ENCODE data around the gene KLHDC4.
"Not testable (repeated sequence)": the region's sequence is repeated elsewhere in the genome, so short reads cannot be mapped to it uniquely, and the experiment has no call there.

The KLHDC4 gene

DNA sequence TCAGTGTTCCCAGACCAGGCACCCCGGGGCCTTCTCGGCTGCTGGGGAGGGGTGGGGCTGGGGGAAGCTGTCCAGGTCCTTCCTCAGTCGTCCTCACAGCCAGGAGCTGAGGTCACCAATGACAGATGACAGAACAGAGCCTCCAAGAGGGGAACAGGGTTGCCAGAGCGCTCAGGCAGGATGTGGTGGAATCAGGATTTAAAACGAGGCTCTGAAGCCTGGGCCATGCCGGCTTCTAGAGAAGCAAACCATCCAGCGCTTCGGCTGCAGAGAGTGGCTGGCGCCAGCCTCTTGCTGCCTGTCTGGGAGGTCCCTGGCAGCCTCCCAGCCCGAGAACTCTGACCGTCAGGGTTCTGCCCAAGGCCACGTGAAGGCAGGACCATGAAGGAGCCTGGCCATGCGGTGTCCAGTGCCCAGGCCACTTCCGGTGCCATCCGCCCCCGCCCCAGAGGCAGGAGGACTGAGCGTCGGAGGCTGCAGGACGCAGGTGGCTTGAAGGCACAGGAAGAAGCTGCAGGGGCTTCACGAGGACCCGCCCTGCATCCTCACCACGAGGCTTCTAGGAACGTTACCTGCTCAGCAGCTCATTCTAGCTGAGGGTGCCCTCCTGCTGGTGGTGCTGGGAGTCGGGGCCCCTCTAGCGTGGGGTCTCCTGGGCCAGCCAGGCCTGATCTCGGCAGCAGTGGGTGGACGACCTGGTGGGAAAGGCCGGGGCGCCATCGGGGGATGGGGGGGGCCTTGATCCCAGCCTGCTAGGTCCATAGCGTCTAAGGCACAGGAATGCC is 78.5 kb downstream of the KLHDC4 start:
- Mint-ChIP-seq H3K4me3 (no peak overlapping the region), H3K27me3 (no peaks in the 10 kb centered on the region), H3K9me3 (no peaks in the 10 kb centered on the region), H3K4me1 (peaks cover 5% of the 10 kb centered on the region), H3K27ac (ENCODE audit: low read depth) (no peak overlapping the region), H3K36me3 (ENCODE audit: insufficient read depth) (peaks cover 15% of the 10 kb centered on the region)
- ATAC-seq (replicated peaks; ENCODE audit: extremely low read depth, poor library complexity, severe bottlenecking): no peak
- no peak for DNase-seq (ENCODE audit: low spot score in 2 of 2)

GRCh38 chr16:87686697-87687096 is 79.1 kb downstream of the KLHDC4 start:
- Mint-ChIP-seq H3K27ac (ENCODE audit: low read depth) (no peak overlapping the region), H3K4me1 (peaks cover 5% of the 10 kb centered on the region), H3K4me3 (no peak overlapping the region), H3K27me3 (no peaks in the 10 kb centered on the region), H3K9me3 (no peaks in the 10 kb centered on the region), H3K36me3 (ENCODE audit: insufficient read depth) (peaks cover 15% of the 10 kb centered on the region)
- ATAC-seq (replicated peaks; ENCODE audit: extremely low read depth, poor library complexity, severe bottlenecking): no peak
- DNase-seq (ENCODE audit: low spot score in 2 of 2): no peak

- H3K4me3 Mint-ChIP-seq: no peak overlapping the region
- ATAC-seq (replicated peaks; ENCODE audit: extremely low read depth, poor library complexity, severe bottlenecking): no peak
- peaks cover 5% of the 10 kb centered on the region for H3K27me3 Mint-ChIP-seq
- H3K9me3 Mint-ChIP-seq: no peaks in the 10 kb centered on the region
- no peak for DNase-seq (ENCODE audit: low spot score in 2 of 2)
- peaks cover 7% of the 10 kb centered on the region for H3K4me1 Mint-ChIP-seq
- H3K27ac Mint-ChIP-seq (ENCODE audit: low read depth): no peak overlapping the region
- H3K36me3 Mint-ChIP-seq (ENCODE audit: insufficient read depth): peaks cover 10% of the 10 kb centered on the region
Observed at GRCh38 chr16:87685766-87686165, 80.0 kb downstream of the KLHDC4 start.

DNA sequence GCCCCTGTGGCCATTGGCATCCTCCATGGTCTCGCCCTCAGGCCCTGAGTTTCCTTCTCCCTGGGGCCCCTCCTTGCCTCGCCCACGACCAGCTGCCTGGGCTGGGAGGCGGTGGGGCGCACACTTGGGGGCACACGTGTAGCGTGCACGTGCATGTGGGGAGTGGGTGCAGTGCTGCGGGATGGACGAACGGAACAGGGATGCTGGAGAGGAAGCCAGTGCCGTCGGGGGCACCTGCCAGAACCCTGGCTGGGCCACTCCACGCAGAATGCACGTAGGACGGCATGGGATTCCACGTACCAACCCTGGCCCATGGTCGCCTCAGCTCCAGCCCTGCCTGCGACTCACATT is 80.4 kb downstream of the KLHDC4 start:
- H3K27me3 Mint-ChIP-seq: peaks cover 8% of the 10 kb centered on the region
- no peak for ATAC-seq (replicated peaks; ENCODE audit: extremely low read depth, poor library complexity, severe bottlenecking)
- no peak overlapping the region for H3K27ac Mint-ChIP-seq (ENCODE audit: low read depth)
- DNase-seq (ENCODE audit: low spot score in 2 of 2): no peak
- no peak overlapping the region for H3K4me3 Mint-ChIP-seq
- no peaks in the 10 kb centered on the region for H3K9me3 Mint-ChIP-seq
- peaks cover 10% of the 10 kb centered on the region for H3K36me3 Mint-ChIP-seq (ENCODE audit: insufficient read depth)
- H3K4me1 Mint-ChIP-seq: peaks cover 11% of the 10 kb centered on the region

DNA sequence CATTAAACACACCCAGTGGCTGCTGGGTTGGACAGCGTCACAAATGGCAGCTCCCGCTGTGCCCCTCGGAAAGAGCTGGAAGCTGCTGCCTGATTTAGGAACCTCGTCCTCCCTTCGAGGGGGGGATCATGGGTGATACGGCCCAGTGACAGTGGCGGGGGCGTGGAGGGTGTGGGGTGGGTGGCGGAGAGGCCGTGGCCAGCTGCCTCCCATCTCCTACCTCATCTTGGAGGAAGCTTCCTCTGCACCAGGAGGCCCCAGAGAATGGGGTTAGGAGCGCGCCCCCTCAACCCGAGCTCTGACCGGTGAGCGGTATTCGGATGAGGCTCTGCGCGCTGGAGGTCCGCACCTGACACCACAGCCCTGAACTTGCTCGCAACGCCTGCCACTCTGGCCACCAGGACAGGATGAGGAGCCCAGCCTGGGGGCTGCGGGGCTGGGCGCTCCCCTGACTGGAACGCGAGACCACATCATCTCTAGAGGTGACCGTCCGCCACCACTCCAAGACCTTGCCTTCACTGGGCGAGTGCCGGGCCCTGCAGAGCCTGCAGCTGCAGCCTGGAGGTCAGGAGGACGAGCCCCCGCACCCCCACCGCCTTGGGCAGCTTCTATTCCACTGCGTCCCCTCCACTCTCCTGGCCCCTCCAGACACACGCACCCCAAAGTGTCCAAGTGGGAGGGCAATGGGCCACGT is 80.9 kb downstream of the KLHDC4 start:
- no peak for DNase-seq (ENCODE audit: low spot score in 2 of 2)
- Mint-ChIP-seq H3K27ac (ENCODE audit: low read depth) (no peak overlapping the region), H3K4me3 (no peak overlapping the region), H3K9me3 (no peaks in the 10 kb centered on the region), H3K4me1 (peaks cover 13% of the 10 kb centered on the region), H3K27me3 (peaks cover 9% of the 10 kb centered on the region), H3K36me3 (ENCODE audit: insufficient read depth) (peaks cover 10% of the 10 kb centered on the region)
- ATAC-seq (replicated peaks; ENCODE audit: extremely low read depth, poor library complexity, severe bottlenecking): no peak

DNA sequence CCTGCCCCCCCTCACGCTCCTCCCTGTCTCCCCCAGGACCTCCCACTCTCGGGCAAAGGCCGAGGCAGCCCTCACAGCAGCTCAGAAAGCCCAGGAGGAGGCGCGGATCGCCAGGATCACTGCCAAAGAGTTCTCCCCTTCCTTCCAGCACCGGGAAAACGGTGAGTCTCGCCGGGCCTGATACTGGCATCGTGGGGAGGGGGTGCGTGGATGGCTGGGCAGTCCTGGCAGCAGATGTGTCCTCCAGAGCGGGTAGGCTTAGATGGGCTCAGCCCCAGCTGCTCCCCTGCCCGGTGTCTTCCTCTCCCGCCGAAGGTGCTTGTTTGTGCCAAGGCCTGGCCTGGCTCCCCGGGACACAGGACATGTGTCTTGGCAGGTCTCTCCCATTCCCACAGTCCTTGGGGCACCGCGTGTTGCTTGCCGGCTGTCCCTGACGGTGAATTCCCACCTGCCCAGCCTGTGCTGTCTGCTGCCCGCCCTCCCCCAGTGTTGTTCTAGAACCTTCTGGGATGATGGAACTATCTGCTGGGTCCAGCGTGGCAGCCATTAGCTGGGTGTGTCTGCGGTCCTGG is 81.6 kb downstream of the KLHDC4 start:
- Mint-ChIP-seq H3K4me1 (peaks cover 13% of the 10 kb centered on the region), H3K27me3 (peaks cover 9% of the 10 kb centered on the region), H3K36me3 (ENCODE audit: insufficient read depth) (peaks cover 8% of the 10 kb centered on the region), H3K9me3 (no peaks in the 10 kb centered on the region), H3K27ac (ENCODE audit: low read depth) (no peak overlapping the region), H3K4me3 (no peak overlapping the region)
- DNase-seq (ENCODE audit: low spot score in 2 of 2) (no peak), ATAC-seq (replicated peaks; ENCODE audit: extremely low read depth, poor library complexity, severe bottlenecking) (no peak)

GRCh38 chr16:87682852-87683399 is 82.9 kb downstream of the KLHDC4 start:
- H3K4me1 Mint-ChIP-seq: peaks cover 13% of the 10 kb centered on the region
- DNase-seq (ENCODE audit: low spot score in 2 of 2): no peak

DNA sequence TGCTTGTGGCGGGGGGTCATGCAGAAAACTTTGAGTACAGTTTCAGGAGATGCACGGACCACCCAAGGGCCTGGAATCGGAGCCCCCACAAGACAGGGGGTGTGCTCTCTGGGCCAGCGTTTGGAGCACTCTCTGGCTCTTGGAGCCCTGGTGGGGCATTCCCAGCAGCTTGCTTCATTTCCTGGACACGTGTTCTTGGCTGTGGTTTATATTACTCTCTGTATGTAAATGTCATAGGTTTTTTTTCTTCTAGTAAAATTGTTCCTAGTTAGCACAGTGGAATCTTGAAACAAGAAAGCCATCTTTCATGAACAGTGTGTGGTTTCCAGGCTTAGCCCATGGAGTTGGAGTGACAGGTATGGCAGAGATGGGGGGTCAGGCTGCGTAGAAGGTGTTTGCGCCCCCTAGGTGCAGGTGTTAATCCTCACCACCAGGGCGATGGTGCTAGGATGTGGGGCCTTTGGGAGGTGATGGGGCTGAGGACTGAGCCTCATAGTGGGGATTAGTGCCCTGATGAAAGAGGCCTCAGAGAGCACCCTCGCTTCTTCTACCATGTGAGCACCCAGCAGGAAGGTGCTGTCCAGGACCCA is 83.7 kb downstream of the KLHDC4 start:
- H3K27ac Mint-ChIP-seq (ENCODE audit: low read depth): no peak overlapping the region
- H3K36me3 Mint-ChIP-seq (ENCODE audit: insufficient read depth): peaks cover 5% of the 10 kb centered on the region
- DNase-seq (ENCODE audit: low spot score in 2 of 2) (no peak), ATAC-seq (replicated peaks; ENCODE audit: extremely low read depth, poor library complexity, severe bottlenecking) (no peak)
- H3K4me1 Mint-ChIP-seq: peaks cover 12% of the 10 kb centered on the region
- H3K9me3 Mint-ChIP-seq: no peaks in the 10 kb centered on the region
- H3K27me3 Mint-ChIP-seq: peaks cover 9% of the 10 kb centered on the region
- no peak overlapping the region for H3K4me3 Mint-ChIP-seq

More at GRCh38 chr16:87682852-87683399, 82.9 kb downstream of the KLHDC4 start:
- H3K9me3 Mint-ChIP-seq: no peaks in the 10 kb centered on the region
- ATAC-seq (replicated peaks; ENCODE audit: extremely low read depth, poor library complexity, severe bottlenecking): no peak
- H3K27ac Mint-ChIP-seq (ENCODE audit: low read depth): no peak overlapping the region
- no peak overlapping the region for H3K4me3 Mint-ChIP-seq
- peaks cover 9% of the 10 kb centered on the region for H3K27me3 Mint-ChIP-seq
- H3K36me3 Mint-ChIP-seq (ENCODE audit: insufficient read depth): peaks cover 8% of the 10 kb centered on the region

- H3K27me3 Mint-ChIP-seq; H3K27ac Mint-ChIP-seq (ENCODE audit: low read depth); DNase-seq (ENCODE audit: low spot score in 2 of 2); H3K9me3 Mint-ChIP-seq; ATAC-seq (replicated peaks; ENCODE audit: extremely low read depth, poor library complexity, severe bottlenecking); H3K4me1 Mint-ChIP-seq; H3K36me3 Mint-ChIP-seq (ENCODE audit: insufficient read depth); H3K4me3 Mint-ChIP-seq: not testable (repeated sequence)
Observed at GRCh38 chr16:87681051-87681602, 84.7 kb downstream of the KLHDC4 start.

- no peak for ATAC-seq (replicated peaks; ENCODE audit: extremely low read depth, poor library complexity, severe bottlenecking)
- H3K36me3 Mint-ChIP-seq (ENCODE audit: insufficient read depth): peaks cover 5% of the 10 kb centered on the region
Observed at GRCh38 chr16:87680272-87680644, 85.5 kb downstream of the KLHDC4 start.

DNA sequence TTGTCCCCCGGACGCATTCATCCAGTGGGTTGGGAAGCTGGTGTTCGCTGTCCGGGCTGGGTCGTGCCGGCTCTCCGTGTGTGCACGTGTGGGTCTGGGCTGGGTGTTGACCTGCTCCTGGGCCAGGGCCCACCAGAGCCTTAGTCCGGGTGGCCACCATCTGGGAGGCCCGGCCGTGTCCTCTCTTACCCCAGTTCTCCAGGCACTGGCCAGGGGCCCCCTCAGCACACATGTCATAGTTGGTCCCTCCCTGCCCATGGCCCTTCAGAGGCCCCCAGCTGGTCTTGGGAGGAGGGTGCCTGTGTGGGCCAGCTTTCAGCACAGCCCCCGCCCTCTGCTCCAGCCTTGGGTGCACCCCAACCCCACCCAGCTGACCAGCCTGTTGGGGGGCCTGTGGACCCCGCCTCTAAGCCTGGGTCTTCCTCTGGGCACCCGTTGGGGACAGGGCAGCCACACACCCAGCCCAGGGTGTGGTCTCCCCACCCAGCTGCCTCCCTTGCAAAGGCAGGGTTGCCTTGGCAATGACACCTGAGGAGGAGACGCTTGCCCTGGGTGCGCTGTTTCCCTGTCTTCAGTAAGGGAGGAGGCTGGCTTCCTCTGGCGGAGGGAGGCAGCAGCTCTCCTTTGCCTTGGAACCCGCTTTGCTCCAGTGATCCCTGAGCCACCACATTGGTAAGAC is 86.1 kb downstream of the KLHDC4 start:
- Mint-ChIP-seq H3K27me3 (peaks cover 9% of the 10 kb centered on the region), H3K36me3 (ENCODE audit: insufficient read depth) (peaks cover 5% of the 10 kb centered on the region), H3K9me3 (no peaks in the 10 kb centered on the region), H3K27ac (ENCODE audit: low read depth) (no peak overlapping the region), H3K4me3 (no peak overlapping the region), H3K4me1 (peaks cover 8% of the 10 kb centered on the region)
- no peak for DNase-seq (ENCODE audit: low spot score in 2 of 2)
- ATAC-seq (replicated peaks; ENCODE audit: extremely low read depth, poor library complexity, severe bottlenecking): no peak

More at GRCh38 chr16:87680272-87680644, 85.5 kb downstream of the KLHDC4 start:
- Mint-ChIP-seq H3K27ac (ENCODE audit: low read depth) (no peak overlapping the region), H3K4me1 (peaks cover 8% of the 10 kb centered on the region), H3K27me3 (peaks cover 9% of the 10 kb centered on the region), H3K4me3 (no peak overlapping the region), H3K9me3 (no peaks in the 10 kb centered on the region)
- no peak for DNase-seq (ENCODE audit: low spot score in 2 of 2)

DNA sequence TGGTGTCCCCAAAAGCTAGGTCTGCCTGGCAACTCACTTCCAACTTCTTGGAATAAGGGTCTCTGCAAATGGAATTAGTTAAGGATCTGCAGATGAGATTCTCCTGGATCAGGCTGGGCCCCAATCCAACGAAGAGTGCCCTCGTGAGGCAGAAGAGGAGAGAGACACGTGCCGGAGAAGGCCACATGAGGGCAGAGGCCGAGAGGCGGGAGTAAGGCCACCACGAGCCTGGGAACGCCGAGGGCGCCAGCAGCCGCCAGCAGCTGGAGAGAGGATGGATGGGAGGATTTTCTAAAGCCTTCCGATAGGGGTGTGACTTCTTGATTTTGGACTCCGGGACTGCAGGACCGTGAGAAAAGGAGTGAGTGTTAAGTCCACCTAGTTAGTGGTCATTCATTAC is 87.2 kb downstream of the KLHDC4 start:
- Mint-ChIP-seq H3K27me3 (peaks cover 9% of the 10 kb centered on the region), H3K9me3 (no peaks in the 10 kb centered on the region), H3K4me3 (no peak overlapping the region), H3K27ac (ENCODE audit: low read depth) (peak overlapping the region; percentile 32), H3K36me3 (ENCODE audit: insufficient read depth) (peaks cover 2% of the 10 kb centered on the region), H3K4me1 (peaks cover 8% of the 10 kb centered on the region)
- DNase-seq (ENCODE audit: low spot score in 2 of 2) (no peak), ATAC-seq (replicated peaks; ENCODE audit: extremely low read depth, poor library complexity, severe bottlenecking) (no peak)

Measured in central memory CD8-positive, alpha-beta T cell (primary cell).